IPS-18a (cell line): Measurements from ENCODE around the gene PIF1.
A peak's percentile ranks its signal among the peaks of the same experiment; 100 is the strongest.
"Not testable (repeated sequence)": the region's sequence is repeated elsewhere in the genome, so short reads cannot be mapped to it uniquely, and the experiment has no call there.

ENCODE experiments used
- H3K27ac ChIP-seq: one replicate; pipeline ENCODE4 v1.5.1; 2013; ENCODE audit warnings: low read length
- H3K27me3 ChIP-seq: one replicate; pipeline ENCODE4 v1.6.1; 2013; ENCODE audit warnings: mild to moderate bottlenecking, low read length; ENCODE audit not compliant: control insufficient read depth, insufficient read depth
- H3K36me3 ChIP-seq: one replicate; pipeline ENCODE4 v1.6.1; 2013; ENCODE audit warnings: low read depth, low read length; ENCODE audit not compliant: control insufficient read depth
- H3K4me1 ChIP-seq: one replicate; pipeline ENCODE4 v1.6.1; 2013; ENCODE audit warnings: low read depth, low read length; ENCODE audit not compliant: control insufficient read depth
- H3K4me3 ChIP-seq: one replicate; pipeline ENCODE4 v1.5.1; 2013; ENCODE audit warnings: low read length
- H3K9ac ChIP-seq: one replicate; pipeline ENCODE4 v1.6.1; 2013; ENCODE audit warnings: mild to moderate bottlenecking, low read length, moderate library complexity
- H3K9me3 ChIP-seq: one replicate; pipeline ENCODE4 v1.6.1; 2013; ENCODE audit warnings: low read depth, low read length; ENCODE audit not compliant: control insufficient read depth

The PIF1 gene

DNA sequence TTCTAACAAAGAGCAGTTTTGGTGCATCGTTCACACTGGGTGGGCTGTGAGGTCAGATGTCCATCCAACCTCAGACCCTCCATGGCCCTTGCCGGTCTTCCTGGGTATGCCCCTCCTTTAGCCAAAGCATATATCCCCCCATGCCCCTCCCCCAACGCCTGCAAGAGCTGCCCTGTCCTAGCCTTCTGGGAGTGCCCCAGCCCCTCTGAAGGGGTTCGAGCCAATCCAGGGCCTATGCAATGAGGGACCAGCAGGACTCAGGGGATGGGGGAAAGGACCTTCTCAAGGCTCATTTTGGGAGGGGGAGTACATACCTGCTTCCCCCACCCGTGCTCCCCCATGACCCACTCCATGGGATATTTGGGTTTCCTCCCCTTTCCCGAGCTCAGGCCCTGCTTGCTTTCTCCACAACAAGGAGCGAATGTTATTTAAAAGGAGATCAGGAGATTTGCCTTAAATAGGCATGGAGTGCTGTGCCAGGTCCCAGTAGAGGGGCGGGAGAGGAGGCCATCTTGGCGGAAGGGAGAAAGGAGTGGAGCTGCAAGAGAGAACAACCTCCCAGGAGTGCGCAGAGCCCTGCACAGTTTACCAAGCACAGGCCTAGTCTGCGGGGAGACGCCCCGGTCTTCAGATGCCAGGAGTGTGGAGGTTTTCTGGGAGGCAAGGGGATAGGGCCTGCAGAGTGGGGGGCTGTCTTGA is 18.2 kb downstream of the PIF1 start:
- Histone ChIP-seq H3K27me3 (no peaks in the 10 kb centered on the region), H3K9me3 (no peaks in the 10 kb centered on the region), H3K4me1 (peaks cover 50% of the 10 kb centered on the region), H3K27ac (peak overlapping the region; percentile 96), H3K9ac (peak overlapping the region; percentile 75), H3K4me3 (peak overlapping the region; percentile 45), H3K36me3 (no peaks in the 10 kb centered on the region)

DNA sequence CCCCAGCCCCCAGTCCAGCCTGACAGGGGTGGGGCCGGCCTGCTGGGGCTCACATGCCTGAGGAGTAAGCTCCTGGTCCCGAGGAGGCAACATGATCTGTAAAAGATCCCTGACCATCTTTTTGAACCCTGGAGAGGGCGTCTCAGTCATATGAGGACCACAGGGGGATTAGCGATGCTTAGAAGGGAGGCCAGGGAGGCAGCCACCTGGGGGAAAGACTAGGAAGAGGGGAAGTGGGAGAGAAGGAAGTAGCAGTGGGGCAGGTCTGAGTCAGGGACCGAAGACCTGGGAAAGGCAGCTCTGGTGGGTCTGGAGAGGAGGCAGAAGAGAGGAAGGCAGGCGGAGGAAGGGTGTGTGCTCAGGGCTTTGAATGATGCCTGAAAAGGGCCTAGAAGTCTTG is 18.9 kb downstream of the PIF1 start:
- Histone ChIP-seq H3K4me3 (peak overlapping the region; percentile 45), H3K9ac (peak overlapping the region; percentile 75), H3K9me3 (no peaks in the 10 kb centered on the region), H3K36me3 (no peaks in the 10 kb centered on the region), H3K27me3 (no peaks in the 10 kb centered on the region), H3K27ac (peak overlapping the region; percentile 96), H3K4me1 (peaks cover 46% of the 10 kb centered on the region)

DNA sequence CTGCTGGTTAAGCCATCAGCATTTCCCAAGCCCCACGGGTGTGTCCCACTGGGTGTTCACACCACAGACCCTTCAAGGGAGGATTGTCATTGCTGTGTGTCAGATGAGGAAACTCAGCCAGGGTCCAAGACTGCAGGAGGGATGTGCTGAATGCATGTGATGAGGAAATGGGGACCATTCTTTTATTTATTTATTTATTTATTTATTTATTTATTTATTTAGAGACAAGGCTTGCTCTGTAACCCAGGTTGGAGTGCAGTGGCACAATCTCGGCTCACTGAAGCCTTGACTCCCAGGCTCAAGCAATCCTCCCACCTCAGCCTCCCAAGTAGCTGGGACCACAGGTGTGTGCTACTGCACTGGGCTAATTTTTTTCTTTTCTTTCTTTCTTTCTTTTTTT is 20.8 kb downstream of the PIF1 start:
- Histone ChIP-seq H3K9ac (no peak overlapping the region), H3K4me3 (no peak overlapping the region), H3K27ac (no peak overlapping the region), H3K4me1 (peaks cover 30% of the 10 kb centered on the region), H3K9me3 (no peaks in the 10 kb centered on the region), H3K27me3 (no peaks in the 10 kb centered on the region), H3K36me3 (no peaks in the 10 kb centered on the region)

DNA sequence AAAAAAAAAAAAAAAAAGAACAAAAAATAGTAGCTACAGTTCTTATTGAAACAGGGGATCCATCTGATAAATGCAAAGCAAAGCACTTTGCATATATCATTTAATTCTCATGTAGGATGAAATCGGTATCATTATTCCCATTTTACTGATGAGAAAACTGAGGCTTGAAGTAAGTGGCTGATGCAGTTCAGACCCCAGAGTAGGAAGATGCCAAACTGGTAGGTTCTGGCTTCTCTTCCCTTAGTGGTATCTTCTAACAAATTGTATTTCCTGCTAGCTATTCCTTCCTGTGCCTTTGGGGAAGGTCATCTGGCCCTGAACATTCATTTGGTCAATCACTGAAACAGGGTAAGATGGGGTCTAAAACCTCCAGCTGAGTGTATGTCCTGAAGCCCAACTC is 21.9 kb downstream of the PIF1 start:
- Histone ChIP-seq H3K27me3 (no peaks in the 10 kb centered on the region), H3K27ac (no peak overlapping the region), H3K4me3 (no peak overlapping the region), H3K9ac (no peak overlapping the region), H3K9me3 (no peaks in the 10 kb centered on the region), H3K4me1 (peaks cover 21% of the 10 kb centered on the region), H3K36me3 (no peaks in the 10 kb centered on the region)

DNA sequence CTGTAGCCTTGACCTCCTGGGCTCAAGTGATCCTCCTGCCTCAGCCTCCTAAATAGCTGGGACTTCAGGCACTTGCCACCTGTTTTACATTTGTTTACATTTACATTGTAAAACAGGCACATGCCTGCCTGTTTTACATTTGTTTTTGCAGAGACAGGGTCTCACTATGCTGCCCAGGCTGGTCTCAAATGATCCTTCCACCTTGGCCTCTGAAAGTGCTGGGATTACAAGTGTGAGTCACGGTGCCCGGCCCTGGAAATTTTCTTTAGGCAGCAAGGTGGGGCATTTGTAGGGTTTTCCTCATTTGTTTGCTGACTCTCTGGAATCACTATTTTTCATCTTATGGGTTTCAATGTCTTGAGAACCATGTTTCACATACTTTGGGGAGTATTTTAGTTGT is 25.0 kb downstream of the PIF1 start:
- H3K27me3 ChIP-seq: no peaks in the 10 kb centered on the region
- H3K9ac ChIP-seq: no peak overlapping the region
- no peak overlapping the region for H3K27ac ChIP-seq
- H3K36me3 ChIP-seq: no peaks in the 10 kb centered on the region
- no peak overlapping the region for H3K4me3 ChIP-seq
- H3K9me3 ChIP-seq: no peaks in the 10 kb centered on the region
- H3K4me1 ChIP-seq: no peaks in the 10 kb centered on the region

DNA sequence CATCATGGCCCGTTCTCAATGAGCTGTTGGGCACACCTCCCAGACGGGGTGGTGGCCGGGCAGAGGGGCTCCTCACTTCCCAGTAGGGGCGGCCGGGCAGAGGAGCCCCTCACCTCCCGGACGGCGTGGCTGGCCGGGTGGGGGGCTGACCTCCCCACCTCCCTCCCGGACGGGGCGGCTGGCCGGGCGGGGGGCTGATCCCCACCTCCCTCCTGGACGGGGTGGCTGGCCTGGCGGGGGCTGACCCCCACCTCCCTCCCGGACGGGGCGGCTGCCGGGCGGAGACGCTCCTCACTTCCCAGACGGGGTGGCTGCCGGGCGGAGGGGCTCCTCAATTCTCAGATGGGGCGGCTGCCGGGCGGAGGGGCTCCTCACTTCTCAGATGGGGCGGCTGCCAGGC is 26.5 kb downstream of the PIF1 start:
- not testable (repeated sequence) for H3K27me3 ChIP-seq, H3K4me1 ChIP-seq, H3K9ac ChIP-seq, H3K36me3 ChIP-seq, H3K4me3 ChIP-seq, H3K9me3 ChIP-seq, H3K27ac ChIP-seq

DNA sequence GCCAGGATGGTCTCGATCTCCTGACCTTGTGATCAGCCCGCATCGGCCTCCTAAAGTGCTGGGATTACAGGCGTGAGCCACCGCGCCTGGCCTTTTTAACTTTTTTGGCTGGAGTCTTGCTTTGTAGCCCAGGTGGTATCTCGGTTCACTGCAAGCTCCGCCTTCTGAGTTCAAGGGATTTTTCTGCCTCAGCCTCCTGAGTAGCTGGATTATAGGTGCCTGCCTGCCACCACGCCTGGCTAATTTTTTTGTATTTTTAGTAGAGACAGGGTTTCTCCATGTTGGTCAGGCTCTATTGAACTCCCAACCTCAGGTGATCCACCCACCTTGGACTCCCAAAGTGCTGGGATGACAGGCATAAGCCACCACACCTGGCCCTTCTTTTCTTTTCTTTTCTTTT is 29.5 kb downstream of the PIF1 start:
- not testable (repeated sequence) for H3K27ac ChIP-seq, H3K4me1 ChIP-seq, H3K9me3 ChIP-seq, H3K27me3 ChIP-seq, H3K4me3 ChIP-seq, H3K36me3 ChIP-seq, H3K9ac ChIP-seq

DNA sequence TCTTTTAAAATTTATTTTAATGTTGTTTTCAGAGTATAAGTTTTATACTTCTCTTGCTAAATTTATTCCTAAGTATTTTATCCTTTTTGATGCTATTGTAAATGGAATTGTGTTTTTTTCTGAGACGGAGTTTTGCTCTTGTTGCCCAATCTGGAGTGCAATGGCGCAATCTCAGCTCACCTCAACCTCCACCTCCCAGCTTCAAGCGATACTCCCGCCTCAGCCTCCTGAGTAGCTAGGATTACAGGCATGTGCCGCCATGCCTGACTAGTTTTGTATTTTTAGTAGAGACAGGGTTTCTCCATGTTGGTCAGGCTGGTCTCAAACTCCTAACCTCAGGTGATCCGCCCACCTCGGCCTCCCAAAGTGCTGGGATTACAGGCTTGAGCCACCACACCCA is 30.1 kb downstream of the PIF1 start:
- not testable (repeated sequence) for H3K9ac ChIP-seq, H3K36me3 ChIP-seq, H3K4me1 ChIP-seq, H3K27ac ChIP-seq, H3K9me3 ChIP-seq, H3K27me3 ChIP-seq, H3K4me3 ChIP-seq

DNA sequence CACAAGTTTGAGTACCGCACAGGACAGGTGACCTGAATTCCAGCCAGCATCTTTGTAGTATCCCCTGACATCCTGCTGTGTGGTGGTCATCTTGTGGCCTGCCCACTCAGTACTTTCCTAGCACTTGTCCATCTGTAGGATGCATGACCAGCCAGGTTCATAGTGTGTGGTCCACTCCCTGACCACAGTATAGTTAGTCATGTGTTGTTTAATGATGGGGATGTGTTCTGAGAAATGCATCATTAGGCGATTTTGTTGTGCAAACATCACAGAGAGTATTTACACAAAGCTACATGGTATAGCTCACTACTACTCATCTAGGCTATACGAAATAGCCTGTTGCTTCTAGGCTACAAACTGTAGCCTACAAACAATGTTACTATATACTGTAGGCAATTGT is 33.2 kb downstream of the PIF1 start:
- H3K36me3 ChIP-seq: no peaks in the 10 kb centered on the region
- no peaks in the 10 kb centered on the region for H3K4me1 ChIP-seq
- H3K9ac ChIP-seq: no peak overlapping the region
- H3K4me3 ChIP-seq: no peak overlapping the region
- H3K9me3 ChIP-seq: no peaks in the 10 kb centered on the region
- no peaks in the 10 kb centered on the region for H3K27me3 ChIP-seq
- H3K27ac ChIP-seq: no peak overlapping the region

DNA sequence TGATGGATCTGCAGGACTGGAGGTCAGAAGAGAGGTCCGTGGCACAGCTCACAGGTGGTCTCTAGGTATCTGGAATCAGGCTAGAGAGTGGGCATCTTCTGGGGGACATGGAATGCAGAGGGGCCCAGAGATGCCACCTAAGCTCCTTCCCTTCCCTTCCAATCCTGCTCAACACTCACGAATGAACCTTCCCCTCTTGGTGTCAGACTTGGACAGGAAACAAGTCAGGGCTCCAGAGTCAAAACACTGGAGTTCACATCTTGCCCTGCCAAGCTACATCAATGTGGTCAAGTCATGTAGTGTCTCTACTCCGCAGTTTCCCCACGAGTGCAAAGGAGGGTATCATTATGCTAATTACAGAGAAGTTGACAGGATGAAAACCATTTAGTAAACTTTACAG is 34.0 kb downstream of the PIF1 start:
- no peaks in the 10 kb centered on the region for H3K9me3 ChIP-seq
- no peak overlapping the region for H3K9ac ChIP-seq
- H3K4me1 ChIP-seq: no peaks in the 10 kb centered on the region
- no peaks in the 10 kb centered on the region for H3K36me3 ChIP-seq
- no peak overlapping the region for H3K4me3 ChIP-seq
- H3K27ac ChIP-seq: no peak overlapping the region
- H3K27me3 ChIP-seq: no peaks in the 10 kb centered on the region

DNA sequence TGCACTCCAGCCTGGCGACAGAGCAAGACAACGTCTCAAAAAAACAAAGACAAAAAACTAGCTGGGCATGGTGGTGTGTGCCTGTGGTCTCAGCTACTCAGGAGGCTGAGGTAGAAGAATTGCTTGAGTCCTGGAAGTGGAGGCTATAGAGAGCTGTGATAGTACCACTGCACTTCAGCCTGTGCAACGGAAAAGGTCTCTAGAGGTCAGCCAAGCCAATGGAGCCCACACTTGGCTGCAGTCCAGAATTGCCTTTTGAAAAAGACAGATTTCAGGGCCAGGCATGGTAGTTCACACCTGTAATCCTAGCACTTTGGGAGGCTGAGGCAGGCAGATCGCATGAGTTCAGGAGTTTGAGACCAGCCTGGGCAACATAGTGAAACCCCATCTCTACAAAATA is 41.7 kb downstream of the PIF1 start:
- H3K27me3 ChIP-seq: no peaks in the 10 kb centered on the region
- H3K9me3 ChIP-seq: no peaks in the 10 kb centered on the region
- peaks cover 9% of the 10 kb centered on the region for H3K4me1 ChIP-seq
- H3K27ac ChIP-seq: no peak overlapping the region
- no peak overlapping the region for H3K9ac ChIP-seq
- H3K4me3 ChIP-seq: no peak overlapping the region
- H3K36me3 ChIP-seq: no peaks in the 10 kb centered on the region

DNA sequence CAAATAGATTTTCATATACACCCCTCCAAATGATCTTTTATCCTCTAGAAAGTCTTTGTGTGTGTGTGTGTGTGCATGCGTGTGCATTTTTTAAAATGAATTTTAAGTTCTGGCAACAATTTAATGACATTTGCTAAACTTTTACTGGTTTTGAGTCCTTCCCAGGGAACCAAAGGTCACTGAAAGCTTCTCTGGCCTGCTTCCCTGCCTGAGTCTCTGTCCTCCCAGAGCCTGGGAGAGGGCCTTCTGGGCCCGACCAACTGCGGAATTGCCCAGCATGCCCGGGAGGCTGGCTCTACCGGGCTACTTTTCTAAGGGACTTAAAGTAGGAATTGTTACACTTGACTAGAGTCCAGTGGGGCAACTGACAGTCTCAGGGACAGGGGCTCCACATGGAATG is 42.7 kb downstream of the PIF1 start:
- Histone ChIP-seq H3K27ac (no peak overlapping the region), H3K9me3 (no peaks in the 10 kb centered on the region), H3K27me3 (no peaks in the 10 kb centered on the region), H3K36me3 (no peaks in the 10 kb centered on the region), H3K4me3 (no peak overlapping the region), H3K9ac (no peak overlapping the region), H3K4me1 (peaks cover 10% of the 10 kb centered on the region)
